DMS153 (cell line): ENCODE measurements around the gene KCNJ15.

Experiments used
- DNase-seq: peaks from one replicate; lab custom pipeline; 2025; lab: John Stamatoyannopoulos, UW

KCNJ15 gene

DNA sequence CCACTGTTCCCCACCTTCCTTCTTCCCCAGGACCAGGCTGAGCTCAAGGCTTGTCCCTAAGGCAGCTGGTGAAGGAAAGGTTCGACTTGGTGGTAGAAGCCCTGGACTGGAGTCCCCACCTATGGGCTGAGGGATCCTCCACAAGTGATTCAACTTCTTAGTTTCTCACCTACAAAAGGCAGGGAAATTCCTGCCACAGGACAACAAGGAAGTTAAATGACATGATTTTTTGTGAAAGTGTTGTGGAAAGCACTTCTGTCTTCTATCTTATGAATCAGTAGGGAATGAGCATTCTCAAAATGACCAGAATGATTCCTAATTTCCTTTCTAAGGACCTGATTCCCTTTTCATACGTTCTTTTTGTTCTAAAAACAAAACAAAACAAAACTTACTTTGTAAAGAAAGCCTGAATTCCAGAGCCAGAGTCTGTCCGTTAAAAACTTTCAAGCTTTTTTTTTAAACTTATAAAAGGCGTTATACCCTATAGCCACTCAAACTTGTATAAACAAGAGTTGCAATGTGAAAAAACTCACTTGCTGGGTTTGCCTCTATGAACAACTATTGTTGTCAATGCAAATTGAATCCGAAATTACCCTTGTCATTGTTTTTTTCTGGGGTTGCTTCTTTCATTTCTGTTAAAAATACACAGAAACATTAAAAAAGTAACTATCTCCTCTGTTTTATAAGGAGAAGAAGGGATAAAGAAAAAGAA lies 12.2 kb downstream of the KCNJ15 start:
- DNase-seq, result no peak

DNA sequence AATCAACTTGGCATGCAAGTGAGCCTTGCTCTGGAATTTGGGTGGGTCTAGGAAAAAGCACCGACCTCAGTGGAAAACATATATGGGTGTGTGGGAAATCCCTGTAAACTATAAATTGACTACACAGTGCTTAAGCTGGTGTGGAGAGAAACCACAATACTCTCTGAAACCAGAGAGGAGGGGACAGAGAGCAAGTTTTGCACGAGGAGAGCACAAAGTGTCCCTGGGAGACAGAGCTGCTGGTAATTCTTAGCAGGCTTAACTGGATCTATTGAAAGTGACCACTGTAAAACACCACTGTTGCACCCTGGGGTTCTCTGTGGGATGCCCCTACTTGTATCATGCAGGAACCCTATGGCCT lies 12.8 kb downstream of the KCNJ15 start:
- DNase-seq, result no peak

DNA sequence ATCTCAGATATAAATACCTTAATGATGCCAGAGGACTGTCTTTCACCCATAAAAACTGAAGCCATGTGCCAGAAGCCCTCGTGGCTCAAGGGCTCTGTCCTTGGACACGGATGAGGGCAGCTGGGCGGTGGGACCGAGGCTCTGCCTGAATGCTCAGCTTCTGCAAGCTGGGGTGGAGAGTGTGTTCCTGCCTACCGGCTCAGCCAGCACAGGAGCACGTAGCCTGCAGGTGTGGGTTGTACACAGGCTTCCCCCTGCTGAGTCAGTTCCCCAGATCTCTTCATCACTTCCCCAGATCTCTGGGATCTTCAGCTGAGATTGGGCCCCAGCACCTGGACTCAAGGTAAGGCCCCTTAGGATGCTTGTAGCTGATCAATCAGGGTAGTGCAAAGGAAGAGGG lies 15.4 kb downstream of the KCNJ15 start:
- no peak for DNase-seq

DNA sequence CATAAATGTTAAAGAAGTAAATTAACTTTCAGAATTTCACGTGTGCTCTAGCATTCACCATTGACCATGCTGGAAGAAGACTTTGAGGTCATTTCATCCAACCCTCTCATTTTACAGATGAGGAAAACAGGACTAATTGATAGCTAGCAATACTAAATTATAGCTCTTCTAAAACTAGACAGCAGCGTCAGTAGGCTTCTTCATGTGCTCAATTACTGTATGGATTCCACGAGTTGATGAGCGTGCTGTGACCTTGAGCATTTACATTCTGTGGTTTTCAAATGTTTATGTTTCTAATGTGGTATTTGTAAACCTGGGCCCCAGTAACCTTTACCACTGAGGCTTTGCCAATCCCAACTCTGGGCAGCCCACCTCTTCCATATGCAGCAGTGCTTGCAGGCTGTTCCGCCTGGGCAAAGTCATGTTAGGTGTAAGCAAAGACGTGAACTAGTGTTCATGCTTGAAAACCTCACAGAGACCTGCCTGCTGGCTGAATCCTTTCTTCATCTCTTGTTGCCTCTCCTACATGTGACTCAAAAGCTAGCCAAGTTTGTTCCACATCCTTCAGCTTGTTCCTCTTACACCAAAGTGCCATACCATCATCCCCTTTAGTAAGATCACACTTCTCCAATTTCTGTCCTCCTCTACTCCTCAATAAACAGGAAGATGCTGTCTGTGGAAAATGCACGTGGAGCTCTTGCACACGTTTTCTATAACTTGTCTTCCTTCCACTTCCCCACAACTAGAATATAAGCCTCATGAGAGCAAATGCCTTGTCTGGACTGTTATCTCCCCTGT lies 17.2 kb downstream of the KCNJ15 start:
- DNase-seq, result no peak

DNA sequence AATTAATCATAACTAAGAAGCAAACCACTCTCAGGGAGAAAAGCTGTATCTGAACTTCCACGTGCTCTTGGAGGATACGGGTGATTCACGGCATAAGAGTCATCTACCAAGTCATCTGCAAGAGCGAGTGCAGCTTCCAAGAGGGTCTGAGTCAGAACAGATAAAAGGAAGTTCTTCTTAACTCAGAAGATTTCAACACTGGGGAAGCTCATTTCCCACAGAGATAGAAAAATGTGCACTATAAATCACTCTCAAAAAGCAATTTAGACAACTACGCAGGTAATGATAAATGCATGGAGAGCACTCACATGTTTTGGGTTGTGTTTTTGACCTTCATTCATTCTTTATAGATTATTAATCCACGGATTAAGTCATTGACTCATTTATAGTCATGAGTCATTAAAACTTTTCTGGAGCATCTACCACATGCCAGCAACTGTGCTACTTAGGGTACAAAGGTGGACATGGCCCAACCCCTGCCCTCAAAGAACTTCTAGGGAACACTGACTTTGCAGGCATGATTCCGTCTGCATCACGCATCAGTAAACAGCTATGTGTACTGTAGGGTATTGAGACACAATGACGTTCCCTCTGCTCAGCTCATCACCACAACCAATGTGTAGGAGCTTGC lies 20.8 kb downstream of the KCNJ15 start:
- DNase-seq, result no peak

DNA sequence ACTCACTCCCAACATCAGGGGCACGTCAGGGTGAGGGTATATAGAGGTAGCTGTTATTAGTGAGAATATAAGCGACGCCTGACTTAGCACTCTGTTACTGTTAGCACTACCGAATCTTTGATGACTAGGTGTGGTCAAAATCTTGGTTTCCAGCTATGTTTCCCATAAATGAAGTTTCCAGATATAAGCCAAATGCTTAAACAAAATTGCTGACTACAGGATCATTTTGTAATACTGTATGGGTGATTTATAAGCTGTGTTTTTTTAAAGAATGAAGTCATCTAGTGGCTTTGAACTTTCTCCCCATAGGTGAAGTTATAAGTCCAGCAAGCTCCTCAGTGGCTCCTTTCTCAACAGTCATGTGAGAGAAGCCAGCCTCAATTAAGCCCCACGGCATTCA lies 23.7 kb downstream of the KCNJ15 start:
- DNase-seq, result no peak

DNA sequence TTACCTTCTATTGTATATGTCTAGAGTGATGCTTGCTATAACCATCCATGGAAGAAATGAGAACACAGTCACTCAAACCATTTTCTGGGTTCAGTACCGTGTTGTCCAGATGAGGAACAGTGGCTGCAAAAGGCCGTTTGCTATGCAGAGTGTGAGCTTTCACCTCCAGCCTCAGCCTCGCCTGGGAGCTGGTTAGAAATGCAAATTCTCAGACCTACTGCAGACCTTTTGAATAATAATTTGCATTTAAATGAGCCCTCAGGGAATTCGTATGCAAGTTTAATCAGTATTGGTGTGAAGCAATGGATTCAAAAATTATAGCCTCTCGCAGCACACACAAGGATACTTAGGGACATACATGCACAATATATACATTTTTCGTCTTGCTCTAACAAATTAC lies 24.1 kb downstream of the KCNJ15 start:
- DNase-seq, result no peak

DNA sequence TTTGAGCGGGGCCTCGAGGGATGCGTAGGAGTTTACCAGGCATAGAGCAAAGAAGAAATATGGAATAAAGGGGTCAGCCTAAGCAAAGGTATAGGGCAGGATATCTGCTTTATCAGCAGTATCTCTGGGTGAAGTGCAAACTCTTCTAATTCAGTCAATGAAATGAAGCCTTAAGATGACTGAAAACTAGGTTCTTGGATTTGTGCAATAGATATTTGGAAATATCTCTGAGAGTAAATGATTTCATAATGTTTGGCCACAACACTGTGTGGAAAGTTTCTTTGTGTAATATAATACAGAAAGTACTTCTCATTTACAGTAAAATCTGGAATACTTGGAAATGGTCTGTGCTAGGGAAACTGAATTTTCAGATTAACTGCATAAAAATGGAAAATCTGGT lies 26.1 kb downstream of the KCNJ15 start:
- no peak for DNase-seq

DNA sequence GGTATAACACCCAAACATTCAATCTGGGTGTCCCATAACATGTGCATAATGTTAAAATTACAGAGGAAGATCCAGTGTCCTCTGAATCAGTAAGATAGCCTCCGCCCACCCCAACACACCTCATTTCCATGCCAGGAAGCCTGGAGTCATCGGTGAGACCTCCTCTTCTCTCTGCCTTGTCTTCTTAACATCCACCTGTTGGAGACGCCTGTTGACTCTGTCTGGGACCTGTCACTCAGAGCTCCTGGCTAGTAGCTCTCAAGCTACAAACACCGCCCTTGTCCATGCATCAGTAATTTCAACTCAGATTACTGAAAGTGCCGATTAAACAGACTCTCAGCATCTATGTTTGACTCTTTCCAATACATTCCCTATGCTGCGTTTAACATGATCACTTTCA lies 27.4 kb downstream of the KCNJ15 start:
- DNase-seq, result no peak

DNA sequence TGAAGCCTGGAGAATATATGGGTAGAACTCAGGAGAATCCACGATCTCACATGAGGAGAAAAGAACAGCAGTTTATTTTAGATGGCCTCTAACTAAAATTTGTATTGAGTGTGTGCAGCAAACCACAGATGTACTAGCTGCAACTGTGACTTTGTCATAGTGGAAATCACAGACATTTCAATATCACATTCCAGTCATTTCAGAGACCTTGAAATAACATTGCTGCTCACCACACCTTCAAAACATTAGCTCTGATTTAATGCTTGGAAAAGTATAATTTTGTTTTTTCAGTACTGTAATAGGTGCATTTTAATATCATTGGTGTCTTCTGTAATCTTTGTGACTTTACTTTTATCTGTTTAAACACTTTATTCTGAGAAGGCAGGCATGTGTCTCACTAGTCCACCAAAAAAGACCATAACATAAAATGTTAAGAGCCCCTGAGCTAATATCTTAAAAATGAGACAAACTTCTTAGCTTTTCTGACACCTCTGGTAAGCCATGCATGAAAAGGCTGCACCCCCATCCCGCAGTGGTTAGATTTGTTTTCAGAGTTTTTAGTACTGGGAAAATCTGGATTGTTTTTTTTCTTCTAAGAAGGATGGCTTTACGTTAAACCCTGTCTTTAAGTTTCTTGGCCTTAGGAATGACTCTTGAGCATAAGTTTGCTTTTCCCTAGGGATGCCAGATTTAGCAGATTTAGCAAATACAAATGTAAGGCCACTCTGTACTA lies 30.1 kb downstream of the KCNJ15 start:
- no peak for DNase-seq

DNA sequence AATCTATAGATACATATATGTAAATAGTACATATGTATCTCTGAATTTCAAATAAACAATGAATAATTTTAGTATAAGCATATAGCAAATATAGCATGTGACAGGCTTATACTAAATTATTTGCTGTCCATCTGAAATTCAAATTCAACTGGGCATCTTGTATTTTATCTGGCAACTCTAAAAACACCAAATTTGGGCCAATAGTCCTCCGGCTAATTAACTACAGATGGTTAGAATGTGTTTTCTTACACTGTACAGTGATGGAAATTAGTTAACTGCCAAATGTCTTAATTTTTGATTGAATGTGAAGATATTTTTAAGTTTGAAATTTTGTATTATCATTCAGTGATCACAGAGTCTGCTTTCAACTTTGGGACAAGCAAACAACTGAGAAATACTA lies 30.7 kb downstream of the KCNJ15 start:
- DNase-seq, result no peak

DNA sequence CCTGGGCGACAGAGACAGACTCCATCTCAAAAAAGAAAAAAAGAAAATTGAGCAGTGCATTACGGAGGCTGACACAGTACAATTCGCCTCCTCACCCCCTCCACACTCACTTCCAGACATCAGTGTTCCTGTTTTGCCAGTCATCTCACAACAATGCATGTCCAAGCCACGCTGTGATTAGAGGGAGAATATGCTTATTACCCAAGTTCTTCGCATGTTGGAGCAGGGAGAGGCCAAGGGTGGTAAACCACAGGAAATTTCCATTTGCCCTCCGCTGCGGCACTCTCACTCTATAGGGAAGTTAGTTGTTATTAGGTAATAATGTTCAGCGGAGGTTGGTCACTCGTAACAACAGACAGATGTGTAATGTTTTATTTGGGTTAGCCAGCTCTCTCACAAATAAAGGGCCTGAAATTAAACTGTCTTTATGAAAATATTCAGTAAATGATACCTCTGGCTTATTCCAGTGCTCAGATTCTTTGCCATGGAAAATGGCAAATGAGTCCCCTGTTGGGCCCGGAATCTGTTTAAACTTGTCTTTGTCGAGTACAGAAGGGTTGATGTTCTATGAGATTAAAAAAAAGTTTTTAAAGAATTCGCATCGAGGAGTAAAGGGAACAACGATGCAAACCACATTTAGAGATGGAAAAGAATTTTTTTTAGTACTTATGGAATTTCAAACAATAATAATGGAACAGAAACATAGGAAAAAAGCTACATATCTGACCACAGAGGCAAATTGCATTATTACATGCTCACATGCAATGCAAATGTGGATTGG lies 33.1 kb downstream of the KCNJ15 start:
- DNase-seq, result no peak

DNA sequence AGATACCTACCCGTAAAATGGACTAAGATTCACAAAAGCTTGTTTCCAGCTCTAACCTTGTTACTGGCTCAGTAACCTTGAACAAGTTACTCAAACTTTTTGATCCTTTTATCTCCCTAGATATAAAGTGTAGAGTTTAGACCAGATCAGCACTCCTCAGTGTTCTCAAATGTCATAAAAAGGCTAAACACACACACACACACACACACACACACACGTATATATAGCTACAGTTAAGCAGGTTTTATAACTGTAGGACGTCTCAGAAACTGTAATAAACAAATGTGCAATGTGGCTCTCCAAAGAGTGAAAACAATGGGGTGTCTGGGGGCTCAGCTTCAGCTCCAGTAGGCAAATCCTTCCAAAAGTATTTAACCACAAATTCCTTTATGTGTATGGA lies 34.0 kb downstream of the KCNJ15 start:
- DNase-seq, result no peak

DNA sequence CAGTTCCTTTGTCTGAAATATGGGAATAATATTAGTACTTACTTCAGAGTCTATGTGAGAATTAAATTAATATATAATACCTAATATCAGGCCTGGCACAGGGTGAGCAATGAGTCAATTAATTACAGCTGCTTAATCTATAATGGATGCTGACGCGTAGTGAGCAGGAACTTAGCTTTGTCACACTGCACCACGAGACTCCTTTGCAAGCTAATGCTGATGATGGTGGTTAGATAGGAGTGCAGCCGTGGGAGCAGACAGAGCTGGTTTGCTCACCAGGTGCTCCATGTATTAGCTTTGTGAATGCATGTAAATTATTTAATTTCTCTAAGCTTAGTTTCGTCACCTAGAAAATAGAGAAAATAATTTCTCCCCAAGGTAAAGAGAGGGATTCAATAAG lies 35.1 kb downstream of the KCNJ15 start:
- DNase-seq, result no peak

DNA sequence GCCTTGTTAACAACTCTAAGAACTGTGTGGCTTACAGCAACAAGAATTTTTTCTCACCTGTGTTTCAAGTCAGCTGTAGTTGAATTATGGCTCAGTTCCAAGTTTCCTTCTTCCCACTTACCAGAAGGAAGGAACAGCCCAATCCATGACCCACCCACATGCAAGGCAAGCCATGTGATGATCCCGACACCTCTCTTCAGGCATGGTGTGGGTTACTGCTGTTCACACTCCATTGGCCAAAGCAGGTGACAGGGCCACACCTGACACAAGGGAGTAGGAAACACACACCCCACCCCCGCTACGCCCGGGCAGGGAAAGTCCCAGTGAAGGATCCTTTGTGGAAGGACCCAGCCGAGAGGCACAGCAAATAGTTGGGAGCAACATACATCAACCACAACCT lies 36.3 kb downstream of the KCNJ15 start:
- DNase-seq, result no peak

DNA sequence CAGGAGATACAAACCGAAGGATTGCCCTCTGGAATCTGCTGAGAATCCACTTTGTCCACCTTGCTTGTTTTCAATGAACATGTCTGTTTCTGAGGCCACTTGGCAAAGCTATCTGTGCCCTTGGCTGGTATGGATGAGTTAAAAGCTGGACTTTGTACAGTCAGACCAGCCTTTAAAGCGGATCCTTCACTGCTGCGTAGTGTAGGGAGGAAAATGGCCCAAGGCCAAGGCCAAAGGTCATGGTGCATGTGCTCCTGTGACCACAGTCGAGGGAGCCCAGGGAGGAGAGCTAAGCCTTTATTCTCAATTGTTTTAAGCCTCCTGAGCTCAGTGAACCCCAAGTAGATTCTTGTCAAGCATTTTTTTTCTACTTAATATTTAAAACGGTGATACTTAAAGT lies 37.0 kb downstream of the KCNJ15 start:
- no peak for DNase-seq

DNA sequence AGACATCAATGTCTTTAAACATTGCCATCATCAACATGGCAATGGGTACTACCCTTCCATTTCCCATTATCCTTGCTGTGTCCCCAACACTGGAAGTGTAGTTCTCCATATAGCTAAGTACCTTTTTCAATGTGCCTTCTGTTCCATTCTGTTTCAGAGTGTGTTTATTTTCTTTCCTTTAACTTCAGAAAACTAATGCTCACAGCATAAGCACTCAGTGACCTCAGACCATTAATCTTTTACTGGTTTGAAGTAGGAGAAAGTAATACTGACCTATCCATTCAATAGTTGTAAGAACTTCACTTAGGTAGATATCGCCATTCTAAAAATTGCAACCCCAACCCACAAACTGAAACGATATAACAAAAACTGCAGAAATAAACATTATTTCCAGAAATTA lies 37.8 kb downstream of the KCNJ15 start:
- no peak for DNase-seq

DNA sequence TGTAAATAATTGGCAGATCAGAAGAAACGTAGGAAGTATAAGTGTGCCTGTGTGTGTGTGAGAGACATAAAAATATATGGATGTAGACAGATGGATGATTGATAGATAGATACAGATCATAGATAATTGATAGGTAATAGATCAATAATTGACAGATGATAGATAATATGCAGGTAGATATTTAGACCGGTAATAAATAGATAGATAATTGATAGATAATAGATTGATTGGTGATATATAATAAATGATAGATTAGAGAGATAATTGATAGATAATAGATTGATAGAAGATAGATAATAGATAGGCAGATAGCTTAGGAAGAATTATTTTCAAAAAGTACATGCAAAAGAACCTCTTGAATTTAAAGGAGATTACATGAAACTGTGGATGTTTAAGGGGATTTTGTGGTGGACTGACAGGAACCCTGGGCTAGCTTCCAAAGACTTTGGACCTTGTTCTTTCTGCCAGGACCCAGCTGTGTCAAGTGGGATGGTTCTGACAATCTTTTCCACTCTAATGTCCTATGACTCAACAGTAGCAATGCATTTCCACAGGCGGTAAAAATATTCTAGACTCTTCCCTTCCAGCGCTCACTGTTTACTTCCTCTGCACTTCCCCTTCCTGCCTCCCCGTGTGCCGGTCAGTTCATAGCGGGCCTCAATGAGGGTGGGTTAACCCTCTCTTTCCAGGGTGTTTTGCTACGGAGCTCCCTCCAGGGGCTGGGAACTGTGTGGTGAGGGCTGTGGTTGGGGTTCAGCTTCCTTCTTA lies 39.4 kb downstream of the KCNJ15 start:
- DNase-seq, result no peak

DNA sequence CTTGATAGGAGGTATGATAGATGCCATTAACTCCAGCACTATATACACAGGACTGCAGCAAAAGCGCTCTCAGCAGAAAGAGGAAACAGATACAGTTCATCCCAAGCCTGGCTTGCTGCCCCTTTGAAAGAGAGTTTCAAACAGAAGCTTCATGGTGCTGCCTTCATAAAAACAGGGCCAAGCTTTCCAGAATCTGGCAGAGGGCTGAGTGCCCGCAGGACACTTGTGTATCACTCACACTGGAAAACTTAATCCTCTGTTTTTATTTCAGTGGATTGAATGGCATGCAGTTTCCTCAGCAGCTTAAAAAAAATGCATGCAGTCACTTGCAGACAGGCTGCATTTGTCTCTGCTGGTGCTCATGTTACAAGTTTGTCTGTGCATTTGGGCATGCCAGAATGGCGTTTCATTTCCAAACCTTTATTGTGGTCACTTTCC lies 40.4 kb downstream of the KCNJ15 start:
- DNase-seq, result no peak

DNA sequence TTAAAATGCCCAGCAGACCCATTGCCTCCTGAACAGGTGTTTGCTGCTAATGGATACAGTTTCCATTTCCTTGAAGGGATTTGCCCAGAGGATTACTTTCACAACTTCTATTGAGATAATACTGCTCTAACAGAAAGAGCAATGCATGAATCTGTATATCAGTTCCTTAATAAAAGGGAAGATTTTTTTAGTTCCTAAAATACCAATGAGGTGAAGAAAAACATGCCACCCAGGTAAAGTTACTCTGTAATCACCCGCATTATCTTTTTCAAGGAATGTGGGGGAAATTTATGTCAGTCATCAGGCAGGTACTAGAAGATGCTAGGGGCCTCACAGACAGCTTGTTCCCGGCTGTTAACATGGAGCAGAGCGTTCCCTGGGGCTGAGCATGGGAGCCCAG lies 41.1 kb downstream of the KCNJ15 start:
- DNase-seq, result no peak

DNA sequence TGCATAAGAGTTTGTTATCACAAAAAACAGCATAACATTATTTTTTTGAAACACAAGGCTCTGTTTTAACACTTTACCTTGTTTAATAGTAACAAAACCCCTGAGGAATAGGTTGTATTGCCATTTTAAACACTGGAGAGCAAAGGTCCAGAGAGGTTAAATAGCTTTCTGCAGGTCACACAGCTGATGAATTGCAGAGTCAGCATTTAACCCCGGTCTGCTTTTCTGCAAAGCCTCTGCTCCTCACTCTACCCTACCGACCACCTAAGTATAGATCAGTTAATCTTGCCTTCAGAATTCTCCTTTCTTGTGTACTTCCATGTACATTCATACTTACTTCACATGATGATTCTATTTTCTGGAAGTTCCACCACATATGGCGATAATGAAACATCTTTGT lies 42.0 kb downstream of the KCNJ15 start:
- DNase-seq, result no peak
